Measurements from ENCODE around the gene NEURL1. TPM values are rescaled to one million over a fixed set of nuclear protein-coding genes. Genes with fewer than 3 reads are reported as not detected.
A peak's percentile ranks its signal among the peaks of the same experiment; 100 is the strongest.

Gene NEURL1
- total and polyA plus RNA-seq, 2 donors (not counting 1 experiment from before 2014, with no cell fraction given), result 0.30 to 0.57 TPM

DNA sequence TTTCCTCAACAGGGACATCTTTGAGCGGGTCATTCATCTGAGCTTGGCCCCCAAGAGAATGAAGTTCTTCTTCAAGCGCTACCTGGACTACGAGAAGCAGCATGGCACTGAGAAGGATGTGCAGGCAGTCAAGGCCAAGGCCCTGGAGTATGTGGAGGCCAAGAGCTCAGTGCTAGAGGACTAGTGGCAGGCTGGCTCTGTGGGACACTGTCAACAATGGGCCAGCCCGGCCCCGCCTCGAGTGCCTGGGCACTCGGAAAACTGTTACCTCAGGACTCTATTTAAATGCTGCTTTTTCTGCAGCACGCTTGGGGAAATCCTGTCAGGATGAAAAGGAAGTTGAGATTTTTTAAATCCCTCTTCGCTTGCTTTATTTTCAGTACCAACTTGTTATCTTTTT lies 48.1 kb upstream of the NEURL1 start:
- H3K27ac Mint-ChIP-seq, result no peak overlapping the region
- no peaks in the 10 kb centered on the region for H3K27me3 Mint-ChIP-seq
- H3K4me1 Mint-ChIP-seq, result peaks cover 18% of the 10 kb centered on the region
- WGBS (ENCODE audit: insufficient coverage), result 90% methylated on average over 4 of the region's 9 CpGs
- Histone ChIP-seq H3K27me3 (replicated peaks in 1 of 4; ENCODE audit: control extremely low read depth in 1 of 4, control insufficient read depth in 3 of 4, insufficient read depth in 4 of 4, low read length in 3 of 4) (no peaks in the 10 kb centered on the region), H3K9me3 (ENCODE audit: control extremely low read depth in 1 of 3, control insufficient read depth in 2 of 3, insufficient read depth in 1 of 3, low read length in 2 of 3) (no peaks in the 10 kb centered on the region), H2AFZ (ENCODE audit: insufficient read depth, low read depth, low read length, poor library complexity, severe bottlenecking) (no peak overlapping the region), H3K4me3 (ENCODE audit: control extremely low read depth in 1 of 5, extremely low read depth in 1 of 5, insufficient read depth in 1 of 5, low read depth in 2 of 5, low read length in 4 of 5) (no peak overlapping the region), H3K79me2 (ENCODE audit: control insufficient read depth, insufficient read depth, low read length) (peaks cover 2% of the 10 kb centered on the region), H3K9ac (ENCODE audit: low read length) (no peak overlapping the region), H4K20me1 (ENCODE audit: control insufficient read depth, insufficient read depth, low read length, poor library complexity, severe bottlenecking) (no peaks in the 10 kb centered on the region), H3K36me3 (replicated peaks in 1 of 2; ENCODE audit: control extremely low read depth in 1 of 2, control insufficient read depth in 1 of 2, extremely low read depth in 1 of 2, insufficient read depth in 2 of 2, low read length in 1 of 2) (peaks cover 0 to 68% of the 10 kb centered on the region in 2 experiments), H3K27ac (ENCODE audit: low read length in 2 of 2) (no peak overlapping the region), H3K4me1 (ENCODE audit: control insufficient read depth in 2 of 2, insufficient read depth in 2 of 2, low read length in 2 of 2) (peaks cover 0 to 11% of the 10 kb centered on the region in 2 donors), H3K4me2 (replicated peaks; ENCODE audit: low read depth, low read length, poor library complexity, severe bottlenecking) (no peak overlapping the region)
- no peak for TF ChIP-seq EZH2 (IDR thresholded peaks at IDR 0.05; ENCODE audit: borderline replicate concordance, insufficient read depth, low read depth, low read length, poor library complexity, severe bottlenecking)
- TF ChIP-seq, protein P1, sequence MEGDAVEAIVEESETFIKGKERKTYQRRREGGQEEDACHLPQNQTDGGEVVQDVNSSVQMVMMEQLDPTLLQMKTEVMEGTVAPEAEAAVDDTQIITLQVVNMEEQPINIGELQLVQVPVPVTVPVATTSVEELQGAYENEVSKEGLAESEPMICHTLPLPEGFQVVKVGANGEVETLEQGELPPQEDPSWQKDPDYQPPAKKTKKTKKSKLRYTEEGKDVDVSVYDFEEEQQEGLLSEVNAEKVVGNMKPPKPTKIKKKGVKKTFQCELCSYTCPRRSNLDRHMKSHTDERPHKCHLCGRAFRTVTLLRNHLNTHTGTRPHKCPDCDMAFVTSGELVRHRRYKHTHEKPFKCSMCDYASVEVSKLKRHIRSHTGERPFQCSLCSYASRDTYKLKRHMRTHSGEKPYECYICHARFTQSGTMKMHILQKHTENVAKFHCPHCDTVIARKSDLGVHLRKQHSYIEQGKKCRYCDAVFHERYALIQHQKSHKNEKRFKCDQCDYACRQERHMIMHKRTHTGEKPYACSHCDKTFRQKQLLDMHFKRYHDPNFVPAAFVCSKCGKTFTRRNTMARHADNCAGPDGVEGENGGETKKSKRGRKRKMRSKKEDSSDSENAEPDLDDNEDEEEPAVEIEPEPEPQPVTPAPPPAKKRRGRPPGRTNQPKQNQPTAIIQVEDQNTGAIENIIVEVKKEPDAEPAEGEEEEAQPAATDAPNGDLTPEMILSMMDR (IDR thresholded peaks at IDR 0.05), result no peak
- ChIA-PET CTCF (interaction anchor here (3.1 kb wide), 1 partner anchor 38 kb away, joined by 7 read pairs; no protein-coding TSS in a partner anchor), POLR2A (interaction anchor here (1.3 kb wide), 1 partner anchor 31 kb away, joined by 3 read pairs; no protein-coding TSS in a partner anchor)
- no peaks in the 10 kb centered on the region for H3K9me3 Mint-ChIP-seq (ENCODE audit: insufficient read depth)
- no peak for DNase-seq
- ATAC-seq (ENCODE audit: low read depth), result no peak
- H3K4me3 Mint-ChIP-seq, result no peak overlapping the region
- intact Hi-C loops (cut with micrococcal nuclease), result no loop called here

DNA sequence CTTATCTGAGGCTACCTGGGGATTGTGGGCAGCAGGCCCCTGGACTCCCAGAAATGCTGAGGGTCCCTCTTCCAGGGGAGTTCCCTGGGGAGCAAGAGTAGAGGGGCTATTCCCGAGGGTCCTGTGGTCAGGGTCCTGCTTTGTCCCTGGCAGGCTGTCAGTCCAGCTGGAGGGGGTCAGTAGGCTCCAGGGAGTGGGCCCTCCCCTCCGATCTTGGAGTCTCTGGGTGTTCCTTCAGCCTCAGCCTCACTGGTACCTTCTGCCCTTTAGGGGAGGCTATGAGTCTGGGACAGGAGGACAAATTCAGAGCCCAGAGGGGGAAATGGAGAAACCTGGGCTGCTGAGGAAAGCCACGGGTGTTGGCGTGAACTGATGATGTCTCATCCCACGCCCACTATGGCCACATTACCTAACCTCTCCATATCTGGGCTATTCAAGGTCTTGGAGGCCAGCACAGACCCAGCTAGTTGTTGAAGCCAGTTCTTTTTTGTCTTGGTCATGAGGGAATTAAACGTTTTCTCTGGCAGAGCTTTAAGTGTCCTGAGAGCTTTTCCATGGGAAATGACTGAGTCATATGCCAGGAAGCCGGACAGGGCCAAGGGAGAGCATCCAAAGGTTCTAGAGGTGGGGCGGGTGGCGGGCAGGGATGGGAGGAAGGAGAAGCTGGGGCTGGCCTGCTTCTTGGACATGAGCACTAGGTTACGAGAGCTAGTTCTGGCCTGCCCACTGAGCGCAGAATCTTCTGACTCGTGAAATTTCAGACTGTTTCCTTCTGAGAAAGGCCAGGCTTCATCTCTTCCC lies 47.5 kb upstream of the NEURL1 start:
- H3K4me2 ChIP-seq (replicated peaks; ENCODE audit: low read depth, low read length, poor library complexity, severe bottlenecking), result no peak overlapping the region

More for the DNA sequence above, 47.5 kb upstream of the NEURL1 start:
- H3K27ac ChIP-seq (ENCODE audit: low read length in 2 of 2), result no peak overlapping the region
- 96% methylated on average over 6 of the region's 12 CpGs for WGBS (ENCODE audit: insufficient coverage)
- peaks cover 2% of the 10 kb centered on the region for H3K79me2 ChIP-seq (ENCODE audit: control insufficient read depth, insufficient read depth, low read length)
- ChIA-PET CTCF (interaction anchor here (1.2 to 3.1 kb wide), 4 partner anchors 30 to 40 kb away, joined by 3 to 8 read pairs (median 5); no protein-coding TSS in a partner anchor), POLR2A (interaction anchor here (1.3 kb wide), 1 partner anchor 30 kb away, joined by 3 read pairs; no protein-coding TSS in a partner anchor)
- Mint-ChIP-seq H3K27ac (peak overlapping the region; percentile 46), H3K27me3 (no peaks in the 10 kb centered on the region), H3K4me1 (peaks cover 24% of the 10 kb centered on the region), H3K9me3 (ENCODE audit: insufficient read depth) (no peaks in the 10 kb centered on the region), H3K4me3 (no peak overlapping the region)
- DNase-seq (no peak), ATAC-seq (ENCODE audit: low read depth) (no peak)
- H3K36me3 ChIP-seq (replicated peaks in 1 of 2; ENCODE audit: control extremely low read depth in 1 of 2, control insufficient read depth in 1 of 2, extremely low read depth in 1 of 2, insufficient read depth in 2 of 2, low read length in 1 of 2), result peaks cover 0 to 62% of the 10 kb centered on the region in 2 experiments
- intact Hi-C loops (cut with micrococcal nuclease), result no loop called here
- H4K20me1 ChIP-seq (ENCODE audit: control insufficient read depth, insufficient read depth, low read length, poor library complexity, severe bottlenecking), result no peaks in the 10 kb centered on the region
- no peak for TF ChIP-seq EZH2 (IDR thresholded peaks at IDR 0.05; ENCODE audit: borderline replicate concordance, insufficient read depth, low read depth, low read length, poor library complexity, severe bottlenecking)
- TF ChIP-seq, protein P1 (IDR thresholded peaks at IDR 0.05), result no peak
- H3K4me3 ChIP-seq (ENCODE audit: control extremely low read depth in 1 of 5, extremely low read depth in 1 of 5, insufficient read depth in 1 of 5, low read depth in 2 of 5, low read length in 4 of 5), result no peak overlapping the region
- H3K27me3 ChIP-seq (replicated peaks in 1 of 4; ENCODE audit: control extremely low read depth in 1 of 4, control insufficient read depth in 3 of 4, insufficient read depth in 4 of 4, low read length in 3 of 4), result no peaks in the 10 kb centered on the region
- H3K9ac ChIP-seq (ENCODE audit: low read length), result no peak overlapping the region
- peaks cover 2 to 17% of the 10 kb centered on the region in 2 donors for H3K4me1 ChIP-seq (ENCODE audit: control insufficient read depth in 2 of 2, insufficient read depth in 2 of 2, low read length in 2 of 2)
- H2AFZ ChIP-seq (ENCODE audit: insufficient read depth, low read depth, low read length, poor library complexity, severe bottlenecking), result no peak overlapping the region
- H3K9me3 ChIP-seq (ENCODE audit: control extremely low read depth in 1 of 3, control insufficient read depth in 2 of 3, insufficient read depth in 1 of 3, low read length in 2 of 3), result no peaks in the 10 kb centered on the region
